GM12878 (cell line): ENCODE results near the gene ABHD3. TPM values are rescaled to one million over a fixed set of nuclear protein-coding genes. Genes with fewer than 3 reads are reported as not detected.

Experiments
- ATAC-seq: fragments of 200-7000 bp; cut with Tn5 transposase; 3 replicates; pipeline ENCODE4 v1.9.1; 2020; ENCODE audit warnings: mild to moderate bottlenecking, moderate library complexity
- BruUV-seq: library from RNA; stranded (reverse); fragments of 400-500 nt; replicated peaks from 2 replicates; lab custom pipeline; 2021; lab: Mats Ljungman, UMichigan
- CTCF ChIA-PET: fragments of 300-600 bp; sonication (Branson Sonifier 250); formaldehyde crosslinking; extraction: SDS; loops from one replicate; lab custom pipeline; 2021; ENCODE audit warnings: inconsistent platforms; lab: Yijun Ruan, JAX
- POLR2A ChIA-PET: fragments of 350-600 bp; formaldehyde crosslinking; extraction: SDS; loops from one replicate; lab custom pipeline; 2021; ENCODE audit warnings: inconsistent platforms; lab: Charles Lee
- RAD21 ChIA-PET: fragments of 300-600 bp; sonication (Branson Sonifier 250); formaldehyde crosslinking; loops from one replicate; lab custom pipeline; 2023; ENCODE audit warnings: antibody characterized with exemption; ENCODE audit not compliant: unreplicated experiment; lab: Charles Lee
- SMC1A ChIA-PET: fragments of 300-600 bp; sonication (Branson Sonifier 250); formaldehyde crosslinking; loops from one replicate; lab custom pipeline; 2023; ENCODE audit not compliant: unreplicated experiment, uncharacterized antibody; lab: Charles Lee
- DNase-seq: peaks from one replicate; pipeline ENCODE4 v3.0.0-alpha.2; 2011; ENCODE audit warnings: low read depth, low spot score
- FAIRE-seq: peaks from 3 replicates; lab custom pipeline; 2011; peaks lifted over from hg19 to GRCh38; lab: Jason Lieb, UNC
- H2AFZ ChIP-seq: 2 replicates; pipeline ENCODE4 v1.6.0; 2011; ENCODE audit warnings: low read depth, low read length, control low read depth; ENCODE audit not compliant: control insufficient read depth
- H3K27ac ChIP-seq: 2 replicates; pipeline ENCODE4 v1.5.1; 2011; ENCODE audit warnings: control low read depth; ENCODE audit not compliant: control insufficient read depth, insufficient read depth
- H3K27me3 ChIP-seq, 2 experiments: replicated peaks in 1 of 2; 2 replicates each; pipeline versions ENCODE4 v1.6.0 to v1.6.1; 2011; ENCODE audit warnings: low read length in 1 of 2; ENCODE audit not compliant: control insufficient read depth in 2 of 2, insufficient read depth in 2 of 2
- H3K36me3 ChIP-seq, 2 experiments: 2 replicates each; pipeline ENCODE4 v1.5.1; 2011; ENCODE audit warnings: low read length in 1 of 2; ENCODE audit not compliant: control insufficient read depth in 2 of 2, insufficient read depth in 2 of 2
- H3K4me1 ChIP-seq: 2 replicates; pipeline ENCODE4 v1.6.1; 2011; ENCODE audit warnings: mild to moderate bottlenecking, low read length, moderate library complexity, mixed read lengths; ENCODE audit not compliant: control insufficient read depth, insufficient read depth
- H3K4me2 ChIP-seq: 2 replicates; pipeline ENCODE4 v1.6.0; 2011; ENCODE audit warnings: control low read depth; ENCODE audit not compliant: control insufficient read depth, insufficient read depth
- H3K4me3 ChIP-seq: fragments of 200-600 bp; sonication (generic); 2 replicates; pipeline ENCODE4 v1.5.1; 2016
- H3K79me2 ChIP-seq: 2 replicates; pipeline ENCODE4 v1.6.0; 2011; ENCODE audit warnings: low read length; ENCODE audit not compliant: control insufficient read depth, insufficient read depth
- H3K9ac ChIP-seq: 2 replicates; pipeline ENCODE4 v1.8.0; 2011; ENCODE audit warnings: low read length, control low read depth, mixed read lengths; ENCODE audit not compliant: control insufficient read depth, insufficient read depth
- H3K9me3 ChIP-seq: replicated peaks from 3 replicates; pipeline ENCODE4 v1.5.1; 2011; ENCODE audit warnings: mild to moderate bottlenecking, low read length; ENCODE audit not compliant: control insufficient read depth, insufficient read depth
- H4K20me1 ChIP-seq: 2 replicates; pipeline ENCODE4 v1.6.0; 2011; ENCODE audit not compliant: control insufficient read depth, insufficient read depth
- ASH2L ChIP-seq: fragments of 300-600, 200-600 bp; sonication (generic); IDR thresholded peaks from 2 replicates; pipeline ENCODE4 v1.6.1; 2017; ENCODE audit warnings: low read depth, mild to moderate bottlenecking, borderline replicate concordance
- HDAC6 ChIP-seq: fragments of 200-600 bp; sonication (generic); IDR thresholded peaks from one replicate; pipeline ENCODE4 v1.8.0; 2017; ENCODE audit warnings: antibody characterized with exemption; ENCODE audit not compliant: unreplicated experiment
- JUNB ChIP-seq: IDR thresholded peaks from 2 replicates; pipeline ENCODE4 v1.6.1; 2016; ENCODE audit warnings: antibody characterized with exemption, mild to moderate bottlenecking
- NFYA ChIP-seq: IDR thresholded peaks from 2 replicates; pipeline ENCODE4 v1.6.1; 2011; ENCODE audit warnings: low read depth, mild to moderate bottlenecking, low read length, improper control_type of control experiment, borderline replicate concordance
- NR2F1 ChIP-seq: fragments of 450-650 bp; conservative IDR thresholded peaks from 2 replicates; pipeline ENCODE4 v1.6.1; 2017; ENCODE audit warnings: mild to moderate bottlenecking
- RAD21 ChIP-seq: IDR thresholded peaks from 2 replicates; pipeline ENCODE4 v1.6.1; 2011; ENCODE audit warnings: mild to moderate bottlenecking, low read depth, low read length, moderate library complexity; ENCODE audit not compliant: insufficient read depth
- RAD51 ChIP-seq: fragments of 450-650 bp; IDR thresholded peaks from 2 replicates; pipeline ENCODE4 v1.6.1; 2016; ENCODE audit warnings: moderate library complexity, mild to moderate bottlenecking, inconsistent platforms
- SRF ChIP-seq, 2 experiments: IDR thresholded peaks; 2 replicates each; pipeline ENCODE4 v1.6.1; 2011; ENCODE audit warnings: low read depth in 2 of 2, low read length in 2 of 2, mild to moderate bottlenecking in 1 of 2, moderate library complexity in 1 of 2
- TCF12 ChIP-seq: IDR thresholded peaks from 2 replicates; pipeline ENCODE4 v1.6.1; 2011; ENCODE audit warnings: low read depth, mild to moderate bottlenecking, low read length
- TCF3 ChIP-seq: IDR thresholded peaks from 2 replicates; pipeline ENCODE4 v1.6.1; 2012; ENCODE audit warnings: low read depth, mild to moderate bottlenecking, low read length, borderline replicate concordance; ENCODE audit not compliant: insufficient read depth
- WGBS: methylation state at CpG from one replicate; pipeline ENCODE4 v1.1.6; 2016; ENCODE audit warnings: low lambda C conversion rate; ENCODE audit not compliant: insufficient replicate concordance, insufficient coverage; ENCODE audit errors: missing lambda C conversion rate; 5-methylcytosine and 5-hydroxymethylcytosine counted together
- in situ Hi-C: fragments of 300-500 bp; cut with MboI; formaldehyde crosslinking; loops from 9 replicates; pipeline ENCODE4 v1.14.3; 2018; ENCODE audit warnings: mixed read lengths
- intact Hi-C: fragments of 100-400 bp; cut with micrococcal nuclease; formaldehyde crosslinking; loops from one replicate; pipeline ENCODE4 v1.14.2; 2022; ENCODE audit not compliant: unreplicated experiment
- polyA plus RNA-seq, 11 experiments: library from polyadenylated mRNA; depleted of rRNA in 4 of 11; unstranded in 6 of 11; stranded (reverse) in 5 of 11; fragments of >200 nt; fragmentation: Nextera tagmentation in 4 of 11; fragmentation: Illumina TruSeq in 1 of 11; extraction: Ambion mirVana in 4 of 11; extraction: Trizol in 1 of 11; gene quantifications; 1 replicate in 1 of 11; 2 replicates in 10 of 11; pipeline versions ENCODE4 v1.2.1 to v1.2.3, GENCODE V29; 2011 to 2016; ENCODE audit warnings: inconsistent platforms in 2 of 11, missing spikeins in 2 of 11, low read depth in 1 of 11
- total RNA-seq, 4 experiments: library from RNA; depleted of rRNA in 3 of 4; stranded (reverse); fragments of >200 nt in 3 of 4; fragmentation: Illumina TruSeq in 1 of 4; extraction: Trizol in 1 of 4; gene quantifications; 2 replicates each; pipeline versions ENCODE4 v1.2.1 to v1.2.3, GENCODE V29; 2013 to 2021
- TF ChIP-seq, protein P1 (sequence below): IDR thresholded peaks from 2 replicates; pipeline ENCODE4 v1.6.1; 2011; ENCODE audit warnings: borderline replicate concordance, low read depth, mild to moderate bottlenecking, moderate library complexity, mixed read lengths, low read length; ENCODE audit not compliant: insufficient read depth; ENCODE audit errors: extremely low read length
- TF ChIP-seq, protein P2 (sequence below): IDR thresholded peaks from 2 replicates; pipeline ENCODE4 v1.6.1; 2012; ENCODE audit warnings: low read depth, low read length, improper control_type of control experiment
- TF ChIP-seq, protein P3 (sequence below), 3 experiments: IDR thresholded peaks in 2 of 3; conservative IDR thresholded peaks in 1 of 3; 2 replicates each; pipeline ENCODE4 v1.5.1; 2011; ENCODE audit warnings: low read depth in 3 of 3, low read length in 3 of 3, mild to moderate bottlenecking in 3 of 3, control low read depth in 2 of 3, moderate library complexity in 2 of 3, inconsistent platforms in 1 of 3, mixed read lengths in 1 of 3; ENCODE audit not compliant: control insufficient read depth in 2 of 3, insufficient read depth in 1 of 3; ENCODE audit errors: extremely low read depth in 1 of 3

ABHD3 gene
- total and polyA plus RNA-seq, 10 of the 15 experiments (the other 5 are each of a cell fraction or from before 2014, with no cell fraction given), result 4.9 to 49.8 (median 18.3) TPM

DNA sequence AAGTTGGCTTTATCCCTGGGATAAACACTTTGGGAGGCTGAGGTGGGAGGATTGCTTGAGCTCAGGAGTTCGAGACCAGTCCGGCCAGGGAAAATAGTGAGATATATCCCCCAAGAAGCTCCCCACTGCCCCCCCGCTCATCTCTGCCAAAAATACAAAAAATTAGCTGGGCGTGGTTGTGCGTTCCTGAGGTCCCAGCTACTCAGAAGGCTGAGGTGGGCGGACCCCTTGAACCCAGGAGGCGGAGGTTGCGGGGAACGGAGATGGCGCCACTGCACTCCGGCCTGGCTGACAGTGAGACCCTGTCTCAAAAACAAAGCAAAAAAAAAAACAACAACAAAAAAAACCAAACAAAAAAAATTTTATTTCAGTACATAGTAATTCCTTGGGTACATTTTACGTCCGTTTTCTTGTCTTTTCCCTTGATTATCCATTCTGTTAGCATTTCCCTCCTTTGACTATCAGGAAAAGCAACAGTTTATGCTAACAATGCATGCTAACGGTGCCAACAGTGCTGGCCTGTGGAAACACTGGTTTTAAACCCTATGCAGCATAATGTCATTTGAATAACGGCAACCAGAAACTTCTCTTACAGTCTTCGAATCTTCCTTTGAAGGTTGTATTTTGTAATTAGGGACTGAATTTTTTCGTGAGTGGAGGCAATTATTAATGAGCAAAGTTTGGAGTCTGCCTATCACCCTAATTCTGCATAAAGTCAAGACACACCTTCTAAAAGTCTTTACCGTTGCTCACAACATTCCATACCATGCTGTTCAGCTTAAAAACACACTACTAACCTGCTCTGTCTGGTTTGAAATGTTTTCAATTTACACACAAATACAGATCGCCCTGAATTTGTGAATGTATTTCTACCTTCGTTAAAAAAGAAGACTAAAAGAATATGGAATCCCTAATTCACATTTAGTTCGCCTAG lies 35.3 kb upstream of the ABHD3 start:
- FAIRE-seq, result no peak
- Histone ChIP-seq H3K27ac (no peak overlapping the region), H3K79me2 (peaks cover 38% of the 10 kb centered on the region), H3K9me3 (no peaks in the 10 kb centered on the region; the same call in 2 of the 3 replicates), H3K4me1 (no peaks in the 10 kb centered on the region), H3K36me3 (no peaks in the 10 kb centered on the region), H2AFZ (peak overlapping the region; percentile 86), H4K20me1 (no peaks in the 10 kb centered on the region), H3K4me3 (peak overlapping the region; percentile 45; the same call in 1 of the 2 replicates), H3K9ac (no peak overlapping the region), H3K27me3 (no peaks in the 10 kb centered on the region), H3K4me2 (peak overlapping the region; percentile 71)
- in situ Hi-C loops (no loop called here), intact Hi-C loops (loop anchor here (1.0 to 10.0 kb wide), 4 partner anchors 36 to 635 kb away; partner anchors contain the start of genes ABHD3 and SNRPD1)
- SMC1A ChIA-PET, result interaction anchor here (0.5 to 1.7 kb wide), 9 partner anchors 26 to 142 kb away, joined by 3 to 7 read pairs (median 3); partner anchors contain the start of genes ABHD3 and SNRPD1
- 51% methylated on average over 21 of the region's 21 CpGs for WGBS
- POLR2A ChIA-PET, result interaction anchor here (0.6 to 1.5 kb wide), 11 partner anchors 9 to 127 kb away, joined by 3 to 7 read pairs (median 4); partner anchors contain the start of genes ABHD3 and SNRPD1
- BruUV-seq, result no TSS peak
- TF ChIP-seq NFYA (no peak), RAD51 (no peak), ASH2L (no peak), NR2F1 (no peak), TCF3 (no peak), TCF12 (no peak), SRF (IDR thresholded peaks at IDR 0.05; ENCODE audit: low read depth in 2 of 2, low read length in 2 of 2) (no peak), JUNB (no peak), RAD21 (no peak), HDAC6 (no peak)
- TF ChIP-seq, protein P1, sequence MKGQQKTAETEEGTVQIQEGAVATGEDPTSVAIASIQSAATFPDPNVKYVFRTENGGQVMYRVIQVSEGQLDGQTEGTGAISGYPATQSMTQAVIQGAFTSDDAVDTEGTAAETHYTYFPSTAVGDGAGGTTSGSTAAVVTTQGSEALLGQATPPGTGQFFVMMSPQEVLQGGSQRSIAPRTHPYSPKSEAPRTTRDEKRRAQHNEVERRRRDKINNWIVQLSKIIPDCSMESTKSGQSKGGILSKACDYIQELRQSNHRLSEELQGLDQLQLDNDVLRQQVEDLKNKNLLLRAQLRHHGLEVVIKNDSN, result no peak
- TF ChIP-seq, protein P2, sequence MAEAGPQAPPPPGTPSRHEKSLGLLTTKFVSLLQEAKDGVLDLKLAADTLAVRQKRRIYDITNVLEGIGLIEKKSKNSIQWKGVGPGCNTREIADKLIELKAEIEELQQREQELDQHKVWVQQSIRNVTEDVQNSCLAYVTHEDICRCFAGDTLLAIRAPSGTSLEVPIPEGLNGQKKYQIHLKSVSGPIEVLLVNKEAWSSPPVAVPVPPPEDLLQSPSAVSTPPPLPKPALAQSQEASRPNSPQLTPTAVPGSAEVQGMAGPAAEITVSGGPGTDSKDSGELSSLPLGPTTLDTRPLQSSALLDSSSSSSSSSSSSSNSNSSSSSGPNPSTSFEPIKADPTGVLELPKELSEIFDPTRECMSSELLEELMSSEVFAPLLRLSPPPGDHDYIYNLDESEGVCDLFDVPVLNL, result no peak
- TF ChIP-seq, protein P3, sequence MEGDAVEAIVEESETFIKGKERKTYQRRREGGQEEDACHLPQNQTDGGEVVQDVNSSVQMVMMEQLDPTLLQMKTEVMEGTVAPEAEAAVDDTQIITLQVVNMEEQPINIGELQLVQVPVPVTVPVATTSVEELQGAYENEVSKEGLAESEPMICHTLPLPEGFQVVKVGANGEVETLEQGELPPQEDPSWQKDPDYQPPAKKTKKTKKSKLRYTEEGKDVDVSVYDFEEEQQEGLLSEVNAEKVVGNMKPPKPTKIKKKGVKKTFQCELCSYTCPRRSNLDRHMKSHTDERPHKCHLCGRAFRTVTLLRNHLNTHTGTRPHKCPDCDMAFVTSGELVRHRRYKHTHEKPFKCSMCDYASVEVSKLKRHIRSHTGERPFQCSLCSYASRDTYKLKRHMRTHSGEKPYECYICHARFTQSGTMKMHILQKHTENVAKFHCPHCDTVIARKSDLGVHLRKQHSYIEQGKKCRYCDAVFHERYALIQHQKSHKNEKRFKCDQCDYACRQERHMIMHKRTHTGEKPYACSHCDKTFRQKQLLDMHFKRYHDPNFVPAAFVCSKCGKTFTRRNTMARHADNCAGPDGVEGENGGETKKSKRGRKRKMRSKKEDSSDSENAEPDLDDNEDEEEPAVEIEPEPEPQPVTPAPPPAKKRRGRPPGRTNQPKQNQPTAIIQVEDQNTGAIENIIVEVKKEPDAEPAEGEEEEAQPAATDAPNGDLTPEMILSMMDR (IDR thresholded peaks at IDR 0.05 in 2 of 3, conservative IDR thresholded peaks at IDR 0.05 in 1 of 3; ENCODE audit: control insufficient read depth in 2 of 3, extremely low read depth in 1 of 3, insufficient read depth in 1 of 3, low read depth in 3 of 3, low read length in 3 of 3), result no peak
- CTCF ChIA-PET, result interaction anchor here (0.6 to 1.9 kb wide), 6 partner anchors 12 to 139 kb away, joined by 3 to 5 read pairs (median 4); no protein-coding TSS in a partner anchor
- peak; percentile 2 for ATAC-seq
- no peak for DNase-seq
- RAD21 ChIA-PET, result interaction anchor here (0.7 to 2.0 kb wide), 13 partner anchors 7 to 139 kb away, joined by 3 to 12 read pairs (median 3); partner anchors contain the start of genes ABHD3 and ESCO1
